HCT116 (cell line): ENCODE data around the gene GNRH2. TPM values are rescaled to one million over a fixed set of nuclear protein-coding genes. Genes with fewer than 3 reads are reported as not detected.

Experiments used
- ATAC-seq: fragments of 200-7000 bp; cut with Tn5 transposase; 2 replicates; pipeline ENCODE4 v1.9.1; 2020; ENCODE audit warnings: mild to moderate bottlenecking, moderate library complexity
- BruUV-seq: library from RNA; stranded (reverse); fragments of 400-500 nt; replicated peaks from 2 replicates; lab custom pipeline; 2021; lab: Mats Ljungman, UMichigan
- CTCF ChIA-PET: fragments of 300-600 bp; sonication (Branson Sonifier 250); formaldehyde crosslinking; loops from one replicate; lab custom pipeline; 2021; ENCODE audit warnings: antibody characterized with exemption; lab: Charles Lee
- POLR2A ChIA-PET: fragments of 300-600, 350-600 bp; sonication (Branson Sonifier 250); formaldehyde crosslinking; loops from one replicate; lab custom pipeline; 2021; ENCODE audit warnings: antibody characterized with exemption; lab: Charles Lee
- RAD21 ChIA-PET, 2 experiments: fragments of 300-600 bp; sonication (Branson Sonifier 250); formaldehyde crosslinking; loops; one replicate each; lab custom pipeline; 2023; ENCODE audit warnings: low total read pairs in 2 of 2; ENCODE audit not compliant: uncharacterized antibody in 2 of 2, unreplicated experiment in 2 of 2, low non-redundant PET in 1 of 2; lab: Charles Lee
- DNase-seq: peaks from one replicate; pipeline ENCODE4 v3.0.0-alpha.2; 2010; ENCODE audit warnings: low read depth, low spot score
- H2AFZ ChIP-seq: fragments of 200-600 bp; shearing (Covaris generic), sonication (generic); 2 replicates; pipeline ENCODE4 v1.6.1; 2017; ENCODE audit warnings: low read depth, mixed run types, mixed read lengths, antibody characterized with exemption, low read length; ENCODE audit not compliant: poor library complexity, severe bottlenecking
- H3K27ac ChIP-seq: 2 replicates; pipeline ENCODE4 v1.5.1; 2012; ENCODE audit warnings: low read depth, low read length
- H3K27me3 ChIP-seq: fragments of 200-600 bp; sonication (generic); 2 replicates; pipeline ENCODE4 v1.6.1; 2016; ENCODE audit warnings: mixed run types, low read length, mixed read lengths; ENCODE audit not compliant: insufficient read depth
- H3K36me3 ChIP-seq, 2 experiments: fragments of 200-500 bp in 1 of 2; fragments of 200-600 bp in 1 of 2; sonication (Bioruptor generic) in 1 of 2; sonication (generic) in 1 of 2; 2 replicates each; pipeline versions ENCODE4 v1.5.1 to v1.6.1; 2014 to 2016; ENCODE audit warnings: low read length in 2 of 2, inconsistent platforms in 1 of 2, mixed read lengths in 1 of 2, mixed run types in 1 of 2; ENCODE audit not compliant: insufficient read depth in 2 of 2, control insufficient read depth in 1 of 2
- H3K4me1 ChIP-seq, 2 experiments: fragments of 200-600 bp in 1 of 2; sonication (generic) in 1 of 2; 2 replicates each; pipeline versions ENCODE4 v1.5.1 to v1.6.1; 2012 to 2017; ENCODE audit warnings: low read length in 2 of 2, inconsistent platforms in 1 of 2, mild to moderate bottlenecking in 1 of 2, mixed read lengths in 1 of 2, mixed run types in 1 of 2, moderate library complexity in 1 of 2; ENCODE audit not compliant: insufficient read depth in 2 of 2, control insufficient read depth in 1 of 2
- H3K4me2 ChIP-seq: fragments of 200-600 bp; sonication (generic); 2 replicates; pipeline ENCODE4 v1.6.1; 2017; ENCODE audit warnings: mixed run types, low read length, mixed read lengths
- H3K4me3 ChIP-seq, 2 experiments: fragments of 200-600 bp in 1 of 2; sonication (generic) in 1 of 2; replicated peaks in 1 of 2; 2 replicates each; pipeline ENCODE4 v1.5.1; 2011 to 2016; ENCODE audit warnings: low read length in 2 of 2, control low read depth in 1 of 2, low read depth in 1 of 2, mild to moderate bottlenecking in 1 of 2, mixed read lengths in 1 of 2, mixed run types in 1 of 2
- H3K79me2 ChIP-seq: fragments of 200-600 bp; sonication (generic); 2 replicates; pipeline ENCODE4 v1.6.1; 2017; ENCODE audit warnings: mild to moderate bottlenecking, mixed run types, low read length, moderate library complexity, mixed read lengths; ENCODE audit not compliant: insufficient read depth
- H3K9ac ChIP-seq: fragments of 200-600 bp; sonication (generic); 2 replicates; pipeline ENCODE4 v1.6.1; 2016; ENCODE audit warnings: low read length, mixed read lengths
- H3K9me2 ChIP-seq: fragments of 200-600 bp; sonication (generic), shearing (Covaris generic); 2 replicates; pipeline ENCODE4 v1.6.1; 2017; ENCODE audit warnings: mixed run types, mild to moderate bottlenecking, moderate library complexity; ENCODE audit not compliant: insufficient read depth
- H3K9me3 ChIP-seq, 2 experiments: fragments of 200-500 bp in 1 of 2; fragments of 200-600 bp in 1 of 2; sonication (Bioruptor generic) in 1 of 2; sonication (generic) in 1 of 2; 2 replicates each; pipeline ENCODE4 v1.6.1; 2014 to 2017; ENCODE audit warnings: low read length in 2 of 2, mixed read lengths in 2 of 2, inconsistent platforms in 1 of 2, low read depth in 1 of 2, mild to moderate bottlenecking in 1 of 2, mixed run types in 1 of 2, moderate library complexity in 1 of 2; ENCODE audit not compliant: control insufficient read depth in 1 of 2, insufficient read depth in 1 of 2
- H4K20me1 ChIP-seq: fragments of 200-600 bp; sonication (generic), shearing (Covaris generic); 2 replicates; pipeline ENCODE4 v1.6.1; 2017; ENCODE audit warnings: mixed run types, mild to moderate bottlenecking, moderate library complexity; ENCODE audit not compliant: insufficient read depth
- CEBPB ChIP-seq: IDR thresholded peaks from 2 replicates; pipeline ENCODE4 v1.6.1; 2012; ENCODE audit warnings: low read depth
- CTCF ChIP-seq, 3 experiments: fragments of 200-600 bp in 1 of 3; sonication (generic) in 1 of 3; IDR thresholded peaks in 2 of 3; conservative IDR thresholded peaks in 1 of 3; 2 replicates each; pipeline ENCODE4 v1.5.1; 2012 to 2017; ENCODE audit warnings: low read depth in 2 of 3, low read length in 2 of 3, antibody characterized with exemption in 1 of 3, borderline replicate concordance in 1 of 3, control low read depth in 1 of 3, mild to moderate bottlenecking in 1 of 3, mixed read lengths in 1 of 3, mixed run types in 1 of 3, moderate library complexity in 1 of 3; ENCODE audit not compliant: insufficient read depth in 1 of 3
- EGR1 ChIP-seq: IDR thresholded peaks from 2 replicates; pipeline ENCODE4 v1.6.1; 2012; ENCODE audit warnings: low read depth
- ELF1 ChIP-seq: IDR thresholded peaks from 2 replicates; pipeline ENCODE4 v1.6.1; 2012; ENCODE audit warnings: low read depth, borderline replicate concordance
- EZH2phosphoT487 ChIP-seq: fragments of 200-600 bp; IDR thresholded peaks from 2 replicates; pipeline ENCODE4 v1.6.1; 2018; ENCODE audit warnings: antibody characterized with exemption, borderline replicate concordance
- FOSL1 ChIP-seq: IDR thresholded peaks from 2 replicates; pipeline ENCODE4 v1.6.1; 2012; ENCODE audit warnings: low read depth
- POLR2AphosphoS5 ChIP-seq: IDR thresholded peaks from 2 replicates; pipeline ENCODE4 v1.6.1; 2011; ENCODE audit warnings: mild to moderate bottlenecking, low read depth, low read length, moderate library complexity
- RAD21 ChIP-seq: IDR thresholded peaks from 2 replicates; pipeline ENCODE4 v1.6.1; 2012; ENCODE audit warnings: low read depth, mild to moderate bottlenecking
- REST ChIP-seq: IDR thresholded peaks from 2 replicates; pipeline ENCODE4 v1.6.1; 2012; ENCODE audit warnings: low read depth
- SRF ChIP-seq: IDR thresholded peaks from 2 replicates; pipeline ENCODE4 v1.6.1; 2012; ENCODE audit warnings: low read depth
- YY1 ChIP-seq: IDR thresholded peaks from 2 replicates; pipeline ENCODE4 v1.6.1; 2011; ENCODE audit warnings: low read length, low read depth, moderate library complexity, mild to moderate bottlenecking; ENCODE audit not compliant: insufficient replicate concordance; ENCODE audit errors: extremely low read depth
- intact Hi-C: fragments of 100-400 bp; cut with micrococcal nuclease; formaldehyde crosslinking; loops from 2 replicates; pipeline ENCODE4 v1.10.0; 2022
- total RNA-seq: library from RNA; stranded (reverse); gene quantifications from one replicate; pipeline ENCODE4 v1.2.1, GENCODE V29; 2021; ENCODE audit not compliant: unreplicated experiment
- TF ChIP-seq, protein P1 (sequence below): IDR thresholded peaks from 2 replicates; pipeline ENCODE4 v1.6.1; 2012
- TF ChIP-seq, protein P2 (sequence below): IDR thresholded peaks from 2 replicates; pipeline ENCODE4 v1.6.1; 2012

Gene GNRH2
- total RNA-seq, 1 experiment from 2014 or later = 0.32 TPM

DNA sequence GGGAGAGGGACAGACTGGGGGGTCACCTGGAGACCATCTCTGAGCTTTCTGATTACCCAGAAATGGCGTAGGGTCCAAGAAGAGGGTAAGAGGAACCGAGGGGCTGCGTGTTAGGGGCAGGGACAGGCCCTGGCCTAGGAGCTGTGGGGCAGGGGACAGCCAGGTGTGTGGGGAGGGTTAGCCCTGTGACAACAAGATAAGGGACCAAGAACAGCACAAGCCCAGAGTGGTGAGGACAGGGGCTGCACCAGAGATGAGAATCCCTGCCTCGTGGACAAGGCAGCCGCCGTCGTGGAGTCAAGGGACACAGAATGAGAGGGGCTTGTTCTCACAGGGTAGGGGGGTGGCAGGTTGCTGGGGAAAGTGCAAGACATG is 41.6 kb downstream of the GNRH2 start (continued):
- no peak for TF ChIP-seq CTCF (IDR thresholded peaks at IDR 0.05 in 2 of 3, conservative IDR thresholded peaks at IDR 0.05 in 1 of 3; ENCODE audit: borderline replicate concordance in 1 of 3, insufficient read depth in 1 of 3, low read depth in 2 of 3, low read length in 2 of 3)
- TF ChIP-seq REST = no peak
- no peak for TF ChIP-seq YY1
- TF ChIP-seq RAD21 = no peak

DNA sequence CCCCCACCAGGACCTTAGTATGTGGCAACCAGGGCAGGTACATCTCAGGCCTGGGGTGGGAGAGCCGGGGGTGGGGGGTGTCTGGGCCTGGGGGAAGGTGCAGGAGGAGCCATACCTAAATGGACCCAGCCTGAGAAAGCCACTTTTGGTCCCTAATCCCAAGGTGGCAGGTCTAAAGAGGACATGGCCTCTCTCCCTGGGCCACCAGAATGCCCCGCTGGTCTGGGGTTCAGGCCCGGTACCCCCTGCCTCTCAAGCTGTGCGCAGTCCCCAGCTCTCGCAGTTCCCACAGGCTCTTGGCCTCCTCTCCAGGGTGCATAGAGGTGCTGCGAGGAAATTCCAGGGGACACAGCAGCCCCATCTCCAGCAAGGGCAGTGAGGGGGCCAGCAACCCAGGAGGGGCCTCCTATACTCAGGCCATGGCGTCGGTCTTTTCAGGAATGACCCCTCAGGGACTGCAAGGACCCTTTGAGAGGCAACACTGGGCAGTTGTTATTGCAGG is 42.2 kb downstream of the GNRH2 start:
- RAD21 ChIA-PET = no interaction called here
- BruUV-seq = no TSS peak
- Histone ChIP-seq H3K27me3 (no peaks in the 10 kb centered on the region), H3K9me3 (no peaks in the 10 kb centered on the region), H2AFZ (no peak overlapping the region), H3K4me3 (no peak overlapping the region), H4K20me1 (no peaks in the 10 kb centered on the region), H3K4me1 (peaks cover 0 to 7% of the 10 kb centered on the region in 2 experiments; a peak in 2 of 4 replicates), H3K4me2 (no peak overlapping the region), H3K27ac (no peak overlapping the region), H3K36me3 (no peaks in the 10 kb centered on the region), H3K9ac (no peak overlapping the region), H3K9me2 (no peaks in the 10 kb centered on the region), H3K79me2 (no peaks in the 10 kb centered on the region)
- intact Hi-C loops = no loop called here
- no peak for ATAC-seq
- CTCF ChIA-PET = interaction anchor here (0.6 kb wide), 1 partner anchor 32 kb away, joined by 3 read pairs; no protein-coding TSS in a partner anchor
- POLR2A ChIA-PET = no interaction called here
- DNase-seq = no peak
- TF ChIP-seq YY1 (no peak), FOSL1 (no peak), CEBPB (no peak), ELF1 (no peak), EZH2phosphoT487 (no peak), SRF (no peak), EGR1 (no peak), CTCF (IDR thresholded peaks at IDR 0.05 in 2 of 3, conservative IDR thresholded peaks at IDR 0.05 in 1 of 3; ENCODE audit: borderline replicate concordance in 1 of 3, insufficient read depth in 1 of 3, low read depth in 2 of 3, low read length in 2 of 3) (no peak), POLR2AphosphoS5 (no peak)
- TF ChIP-seq, protein P1, sequence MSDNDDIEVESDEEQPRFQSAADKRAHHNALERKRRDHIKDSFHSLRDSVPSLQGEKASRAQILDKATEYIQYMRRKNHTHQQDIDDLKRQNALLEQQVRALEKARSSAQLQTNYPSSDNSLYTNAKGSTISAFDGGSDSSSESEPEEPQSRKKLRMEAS = no peak
- TF ChIP-seq, protein P2, sequence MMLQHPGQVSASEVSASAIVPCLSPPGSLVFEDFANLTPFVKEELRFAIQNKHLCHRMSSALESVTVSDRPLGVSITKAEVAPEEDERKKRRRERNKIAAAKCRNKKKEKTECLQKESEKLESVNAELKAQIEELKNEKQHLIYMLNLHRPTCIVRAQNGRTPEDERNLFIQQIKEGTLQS = no peak
